GM20000 (cell line): ENCODE data around the gene CAMTA1.

Experiments used
- DNase-seq: peaks from one replicate; pipeline ENCODE4 v3.0.0; 2012; ENCODE audit warnings: low spot score
- CTCF ChIP-seq: IDR thresholded peaks from 2 replicates; pipeline ENCODE4 v1.5.1; 2012; ENCODE audit warnings: mild to moderate bottlenecking, control low read depth; ENCODE audit errors: extremely low read depth, missing control alignments

CAMTA1 gene

GRCh38 chr1:7298749-7299151 lies 513.5 kb downstream of the CAMTA1 start:
- no peak for DNase-seq
- TF ChIP-seq CTCF, result no peak

- TF ChIP-seq CTCF, result no peak
- DNase-seq, result no peak
Observed at GRCh38 chr1:7299329-7299799, 514.1 kb downstream of the CAMTA1 start.

- no peak for DNase-seq
- TF ChIP-seq CTCF, result no peak
Observed at GRCh38 chr1:7299994-7300393, 514.7 kb downstream of the CAMTA1 start.

- TF ChIP-seq CTCF, result no peak
- no peak for DNase-seq
Observed at GRCh38 chr1:7300893-7301663, 515.8 kb downstream of the CAMTA1 start.

GRCh38 chr1:7301664-7301981 lies 516.4 kb downstream of the CAMTA1 start:
- no peak for TF ChIP-seq CTCF
- no peak for DNase-seq

GRCh38 chr1:7302126-7302525 lies 516.9 kb downstream of the CAMTA1 start:
- no peak for DNase-seq

GRCh38 chr1:7302873-7303272 lies 517.6 kb downstream of the CAMTA1 start:
- DNase-seq, result no peak
- no peak for TF ChIP-seq CTCF

More at GRCh38 chr1:7302126-7302525, 516.9 kb downstream of the CAMTA1 start:
- no peak for TF ChIP-seq CTCF
